Stimulated activated effector memory CD8-positive, alpha-beta T cell treated with anti-CD3 and anti-CD28 coated beads, Interleukin-12 subunit alpha, Interleukin-12 subunit beta, amount 100 ng/mL, for 72 hours (primary cell): ENCODE measurements around the gene SLC17A2.
A peak's percentile ranks its signal among the peaks of the same experiment; 100 is the strongest.

Source experiments
- ATAC-seq: fragments of 150-1000 bp; cut with Tn5 transposase; 2 replicates; pipeline ENCODE4 v1.10.0; 2021
- DNase-seq, 2 donors: peaks; one replicate each; pipeline ENCODE4 v3.0.0; 2021 to 2022; ENCODE audit warnings: low spot score in 2 of 2
- H3K27ac Mint-ChIP-seq: one replicate; pipeline ENCODE4 v1.8.0; 2022; ENCODE audit warnings: mild to moderate bottlenecking, mixed read lengths
- H3K36me3 Mint-ChIP-seq: one replicate; pipeline ENCODE4 v1.8.0; 2022; ENCODE audit warnings: mild to moderate bottlenecking, mixed read lengths
- H3K4me1 Mint-ChIP-seq: one replicate; pipeline ENCODE4 v1.8.0; 2022; ENCODE audit warnings: mixed read lengths
- H3K4me3 Mint-ChIP-seq: one replicate; pipeline ENCODE4 v1.8.0; 2022; ENCODE audit warnings: mild to moderate bottlenecking, mixed read lengths
- H3K9me3 Mint-ChIP-seq: one replicate; pipeline ENCODE4 v1.8.0; 2022; ENCODE audit warnings: mixed read lengths

The SLC17A2 gene

DNA sequence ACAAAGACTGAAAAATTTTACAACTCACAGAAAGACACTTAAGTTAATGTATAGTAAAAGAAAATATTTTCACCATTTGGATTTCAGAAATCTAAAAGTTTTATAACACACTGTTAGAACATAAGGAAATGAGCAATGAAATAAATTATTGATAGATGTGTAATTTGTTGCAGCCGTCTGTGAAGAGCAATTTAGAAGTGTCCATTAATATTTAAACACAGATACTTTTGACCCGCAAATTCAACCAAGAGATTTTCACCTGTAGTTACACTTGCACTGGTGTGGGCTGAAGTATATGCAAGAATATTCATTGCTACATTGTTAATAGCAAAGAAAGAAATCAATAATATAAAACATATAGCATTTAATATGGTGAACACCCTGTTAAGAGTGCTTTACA lies 41.9 kb downstream of the SLC17A2 start:
- ATAC-seq = no peak
- no peaks in the 10 kb centered on the region for H3K36me3 Mint-ChIP-seq
- H3K4me1 Mint-ChIP-seq = no peaks in the 10 kb centered on the region
- H3K9me3 Mint-ChIP-seq = no peaks in the 10 kb centered on the region
- DNase-seq = no peak
- no peak overlapping the region for H3K4me3 Mint-ChIP-seq
- H3K27ac Mint-ChIP-seq = no peak overlapping the region

DNA sequence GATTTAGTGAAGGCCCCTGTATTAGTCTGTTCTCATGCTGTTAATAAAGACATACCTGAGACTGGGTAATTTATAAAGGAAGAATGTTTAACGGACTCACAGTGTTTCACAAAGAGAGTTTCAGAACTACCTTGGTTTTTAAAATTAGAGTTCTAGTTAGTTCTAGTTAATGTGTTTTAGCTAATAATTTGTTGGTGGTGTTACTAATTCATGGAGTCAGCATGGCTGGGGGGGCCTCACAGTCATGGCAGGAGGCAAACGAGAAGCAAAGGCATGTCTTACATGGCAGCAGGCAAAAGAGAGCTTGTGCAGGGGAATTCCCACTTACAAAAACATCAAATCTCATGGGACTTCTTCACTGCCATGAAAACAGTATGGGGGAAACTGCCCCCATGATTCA lies 44.4 kb downstream of the SLC17A2 start:
- Mint-ChIP-seq H3K36me3 (no peaks in the 10 kb centered on the region), H3K4me1 (peaks cover 7% of the 10 kb centered on the region), H3K4me3 (no peak overlapping the region), H3K9me3 (no peaks in the 10 kb centered on the region), H3K27ac (no peak overlapping the region)
- ATAC-seq (no peak), DNase-seq (no peak)

DNA sequence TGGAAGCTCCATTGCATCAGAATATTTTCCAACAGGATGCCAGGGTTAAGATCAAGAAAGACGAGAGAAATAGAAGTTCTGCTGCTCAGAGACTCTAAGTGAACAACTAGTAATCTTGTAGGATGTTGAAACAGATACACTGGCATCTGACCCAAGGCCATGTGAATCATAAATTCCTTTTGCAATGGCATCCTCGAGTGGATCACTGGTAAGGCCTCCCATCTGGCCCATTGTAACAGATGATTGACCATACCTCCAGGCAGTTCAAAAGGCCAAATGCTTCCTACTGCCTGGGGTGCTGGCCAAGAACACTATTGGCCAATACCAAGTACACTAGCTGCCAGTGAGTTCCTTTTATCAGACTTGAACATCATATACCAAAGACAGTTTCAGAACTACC lies 46.5 kb downstream of the SLC17A2 start:
- Mint-ChIP-seq H3K9me3 (no peaks in the 10 kb centered on the region), H3K4me3 (no peak overlapping the region), H3K27ac (no peak overlapping the region), H3K36me3 (no peaks in the 10 kb centered on the region), H3K4me1 (peaks cover 7% of the 10 kb centered on the region)
- DNase-seq (no peak), ATAC-seq (no peak)

DNA sequence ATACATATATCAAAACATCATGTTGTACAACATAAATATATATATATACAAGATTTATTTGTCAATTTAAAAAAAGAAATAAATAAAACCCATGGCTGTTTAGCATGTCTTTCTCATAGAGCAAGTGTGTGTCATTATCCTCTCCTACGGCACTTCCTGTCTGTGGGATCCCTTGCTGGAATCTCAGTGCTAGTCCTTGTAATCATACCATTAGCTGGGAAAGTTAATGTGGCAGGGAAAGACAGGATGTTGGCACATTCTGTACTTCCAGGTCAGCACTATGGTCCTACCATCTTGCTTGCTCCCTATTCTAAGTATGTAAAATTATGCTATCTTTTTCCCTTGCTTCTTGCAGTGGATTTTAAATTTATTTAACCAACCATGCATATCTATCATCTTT lies 47.0 kb downstream of the SLC17A2 start:
- DNase-seq (no peak), ATAC-seq (no peak)
- H3K4me1 Mint-ChIP-seq = peaks cover 7% of the 10 kb centered on the region
- no peak overlapping the region for H3K27ac Mint-ChIP-seq
- H3K4me3 Mint-ChIP-seq = no peak overlapping the region
- H3K36me3 Mint-ChIP-seq = no peaks in the 10 kb centered on the region
- no peaks in the 10 kb centered on the region for H3K9me3 Mint-ChIP-seq

DNA sequence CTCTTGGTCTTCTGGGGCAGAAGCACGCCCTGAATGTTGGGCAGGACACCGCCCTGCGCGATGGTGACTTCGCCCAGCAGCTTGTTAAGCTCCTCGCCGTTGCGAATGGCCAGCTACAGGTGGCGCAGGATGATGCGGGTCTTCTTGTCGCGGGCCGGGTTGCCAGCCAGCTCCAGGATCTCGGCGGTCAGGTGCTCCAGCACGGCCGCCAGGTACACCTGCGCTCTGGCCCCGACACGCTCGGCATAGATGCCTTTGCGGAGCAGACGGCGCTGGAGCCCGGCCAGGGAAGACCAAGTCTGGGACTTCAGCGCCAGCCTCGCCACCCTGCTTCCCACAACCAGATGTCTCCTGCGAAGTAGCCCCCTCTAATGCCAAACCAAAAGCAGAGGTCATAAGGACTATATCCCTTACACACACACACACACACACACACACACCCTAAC lies 48.4 kb downstream of the SLC17A2 start:
- no peaks in the 10 kb centered on the region for H3K36me3 Mint-ChIP-seq
- H3K4me1 Mint-ChIP-seq = peaks cover 7% of the 10 kb centered on the region
- DNase-seq (peak; percentile 35 to 61), ATAC-seq (peak; percentile 90)
- H3K4me3 Mint-ChIP-seq = peak overlapping the region; percentile 75
- peak overlapping the region; percentile 58 for H3K27ac Mint-ChIP-seq
- H3K9me3 Mint-ChIP-seq = no peaks in the 10 kb centered on the region

DNA sequence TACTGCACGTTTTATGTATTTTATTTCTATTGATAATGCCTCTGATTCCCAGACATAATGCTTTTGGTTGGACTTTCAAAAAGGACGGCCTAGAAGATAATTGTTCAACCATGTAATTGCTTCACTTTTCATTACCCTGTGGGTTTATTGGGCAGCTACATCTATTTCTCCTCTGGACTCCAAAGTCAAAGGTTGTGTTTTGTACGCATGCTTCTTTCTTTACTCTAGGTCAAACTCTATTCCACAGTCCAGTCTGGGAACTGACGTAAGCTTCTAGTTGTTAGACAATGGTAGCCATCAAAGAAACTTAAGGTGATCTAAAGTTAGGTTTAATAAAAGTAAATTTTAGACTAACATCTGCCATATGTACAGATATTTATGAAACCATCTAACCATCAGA lies 49.9 kb downstream of the SLC17A2 start:
- H3K4me1 Mint-ChIP-seq = peaks cover 7% of the 10 kb centered on the region
- H3K27ac Mint-ChIP-seq = no peak overlapping the region
- ATAC-seq (no peak), DNase-seq (no peak)
- no peak overlapping the region for H3K4me3 Mint-ChIP-seq
- no peaks in the 10 kb centered on the region for H3K9me3 Mint-ChIP-seq
- no peaks in the 10 kb centered on the region for H3K36me3 Mint-ChIP-seq

DNA sequence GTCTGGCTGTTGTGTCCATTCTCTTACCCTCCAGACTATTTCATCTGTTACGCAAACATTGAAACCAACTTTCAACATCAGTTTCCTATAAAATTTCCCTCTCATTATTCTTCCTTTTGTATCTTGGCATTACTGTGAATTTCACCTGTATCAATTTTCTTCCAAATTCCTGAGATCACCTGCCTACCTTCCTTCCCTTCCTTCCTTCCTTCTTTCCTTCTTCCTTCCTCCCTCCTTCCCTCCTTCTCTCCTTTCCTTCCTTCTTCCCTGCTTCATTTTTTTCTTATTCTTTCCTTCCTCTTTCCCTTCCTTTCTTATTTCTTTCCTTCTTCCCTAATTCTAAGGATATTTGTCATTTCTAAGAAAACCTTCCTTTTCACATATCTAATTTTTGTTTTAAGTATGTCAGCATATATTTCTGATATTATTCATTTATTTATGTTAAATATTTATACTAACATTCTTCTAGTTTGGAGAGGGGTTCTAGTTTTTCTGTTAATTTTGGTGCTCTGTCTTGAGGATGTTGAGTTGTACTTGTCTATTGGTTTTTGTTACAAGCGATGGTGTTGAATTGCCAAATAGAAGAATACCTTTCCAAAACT lies 51.7 kb downstream of the SLC17A2 start:
- H3K36me3 Mint-ChIP-seq = no peaks in the 10 kb centered on the region
- H3K27ac Mint-ChIP-seq = no peak overlapping the region
- H3K9me3 Mint-ChIP-seq = no peaks in the 10 kb centered on the region
- H3K4me1 Mint-ChIP-seq = peaks cover 17% of the 10 kb centered on the region
- DNase-seq (no peak), ATAC-seq (no peak)
- no peak overlapping the region for H3K4me3 Mint-ChIP-seq

DNA sequence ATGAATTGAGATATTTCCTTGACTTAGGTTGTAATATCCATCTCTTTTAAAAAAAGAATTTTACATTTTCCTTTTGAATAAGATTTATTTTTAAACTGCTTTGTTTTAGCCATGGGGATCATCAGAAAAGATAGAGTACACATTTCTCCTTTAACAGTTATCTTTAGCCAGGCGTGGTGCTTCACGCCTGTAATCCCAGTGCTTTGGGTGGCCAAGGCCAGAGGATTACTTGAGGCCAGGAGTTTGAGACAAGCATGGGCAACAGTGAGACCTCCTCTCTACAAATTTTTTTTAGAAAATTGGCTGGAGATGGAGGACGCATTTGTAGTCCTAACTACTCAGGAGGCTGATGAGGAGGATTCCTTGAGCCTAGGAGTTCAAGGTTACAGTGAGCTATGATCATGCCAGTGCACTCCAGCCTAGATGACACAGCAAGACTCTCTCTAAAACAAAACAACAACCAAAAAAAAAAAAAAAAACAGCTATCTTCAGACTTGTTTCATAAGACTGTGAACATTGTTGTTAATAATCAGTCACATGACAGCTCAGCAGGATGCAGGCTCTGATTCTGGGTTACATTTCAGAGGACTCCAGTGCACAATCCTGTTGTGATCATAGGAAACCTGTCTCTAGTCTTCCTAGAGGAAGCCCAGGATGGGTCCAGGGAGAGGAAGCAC lies 54.4 kb downstream of the SLC17A2 start:
- ATAC-seq (no peak), DNase-seq (no peak)
- Mint-ChIP-seq H3K36me3 (no peaks in the 10 kb centered on the region), H3K4me3 (no peak overlapping the region), H3K4me1 (peaks cover 23% of the 10 kb centered on the region), H3K9me3 (no peaks in the 10 kb centered on the region), H3K27ac (no peak overlapping the region)

DNA sequence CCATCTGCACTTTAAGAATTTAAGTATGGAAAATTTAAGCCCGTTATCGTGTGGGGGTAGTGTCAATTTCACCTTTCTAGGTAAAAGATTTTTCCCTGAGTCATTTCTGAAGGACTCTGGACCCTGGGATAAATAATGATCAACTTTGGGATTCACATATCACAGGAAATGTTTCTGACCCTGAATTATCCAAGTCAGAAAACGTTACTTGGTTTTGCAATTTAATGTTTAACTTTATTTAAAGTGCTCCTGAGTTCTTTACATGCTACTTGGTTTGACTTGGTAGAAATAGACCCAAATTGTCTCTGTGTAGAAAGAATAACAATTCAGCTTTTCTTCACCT lies 55.0 kb downstream of the SLC17A2 start:
- no peaks in the 10 kb centered on the region for H3K36me3 Mint-ChIP-seq
- H3K4me1 Mint-ChIP-seq = peaks cover 23% of the 10 kb centered on the region
- no peak overlapping the region for H3K27ac Mint-ChIP-seq
- DNase-seq (no peak), ATAC-seq (no peak)
- H3K4me3 Mint-ChIP-seq = no peak overlapping the region
- H3K9me3 Mint-ChIP-seq = no peaks in the 10 kb centered on the region

DNA sequence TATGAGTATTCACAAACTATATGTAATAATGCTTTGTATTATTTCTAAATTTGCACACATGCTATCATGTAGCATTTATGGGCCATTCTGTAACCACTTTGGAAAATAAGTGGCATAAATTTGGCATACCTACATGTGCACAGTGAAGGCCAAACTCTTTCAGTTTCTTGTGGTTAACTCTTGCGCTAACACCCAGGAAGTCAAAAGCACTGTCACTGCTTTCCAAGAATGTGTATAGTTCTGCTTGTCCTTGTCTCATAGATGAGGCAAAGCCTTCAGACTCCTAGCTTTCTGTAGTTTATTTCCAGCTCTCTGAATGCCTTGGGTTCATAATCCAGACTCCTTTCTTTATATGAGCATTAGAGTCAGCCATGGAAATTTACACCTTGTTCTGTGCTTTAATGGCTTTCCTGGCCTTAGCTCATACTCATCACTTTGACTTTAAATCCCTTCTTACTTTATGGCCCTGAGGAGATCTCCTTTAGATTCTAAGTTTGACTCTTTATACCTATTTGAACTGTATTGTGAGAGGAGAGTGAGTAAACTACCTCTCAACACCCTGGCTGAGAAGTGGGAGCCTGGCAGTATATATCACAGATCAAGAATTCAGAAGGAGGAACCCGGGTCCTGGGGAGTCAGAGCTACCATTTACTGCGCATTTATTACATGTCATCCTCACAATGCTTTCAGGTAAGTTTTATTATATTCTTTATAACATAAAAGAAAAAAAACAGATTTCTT lies 55.5 kb downstream of the SLC17A2 start:
- ATAC-seq (peak; percentile 75), DNase-seq (no peak)
- Mint-ChIP-seq H3K4me1 (peaks cover 23% of the 10 kb centered on the region), H3K27ac (no peak overlapping the region), H3K36me3 (no peaks in the 10 kb centered on the region), H3K4me3 (no peak overlapping the region), H3K9me3 (no peaks in the 10 kb centered on the region)

DNA sequence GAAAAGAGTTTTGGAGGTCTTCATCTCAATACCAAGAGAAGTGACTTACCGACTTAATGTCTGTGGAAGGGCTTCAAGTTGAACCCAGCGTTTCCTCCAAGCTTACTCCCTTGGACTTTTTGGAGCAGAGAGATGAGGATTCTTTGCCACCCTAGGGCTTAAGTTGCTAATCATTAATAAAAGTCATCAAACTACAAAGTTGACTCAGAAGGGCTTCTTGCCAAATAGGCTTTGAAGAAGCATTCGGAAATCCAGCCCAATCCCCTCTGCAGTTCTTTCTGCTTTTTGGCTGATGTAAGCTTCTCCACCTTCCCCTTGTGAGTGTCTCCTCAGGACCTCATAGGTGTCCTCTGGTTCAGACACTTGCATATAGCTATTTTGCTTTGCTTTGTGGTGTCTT lies 56.4 kb downstream of the SLC17A2 start, which contains the start of gene SLC17A3:
SLC17A3 (minus strand) TSS at position 126 of the 400 bp plus-strand sequence. CDS start 5,856 bp downstream, outside the sequence.
- Mint-ChIP-seq H3K4me3 (no peak within 1 kb of the TSS), H3K36me3 (no peaks in the 10 kb centered on the region), H3K27ac (no peak within 1 kb of the TSS), H3K9me3 (no peaks in the 10 kb centered on the region), H3K4me1 (peaks cover 23% of the 10 kb centered on the region)
- ATAC-seq = no peak
- DNase-seq = no peak

DNA sequence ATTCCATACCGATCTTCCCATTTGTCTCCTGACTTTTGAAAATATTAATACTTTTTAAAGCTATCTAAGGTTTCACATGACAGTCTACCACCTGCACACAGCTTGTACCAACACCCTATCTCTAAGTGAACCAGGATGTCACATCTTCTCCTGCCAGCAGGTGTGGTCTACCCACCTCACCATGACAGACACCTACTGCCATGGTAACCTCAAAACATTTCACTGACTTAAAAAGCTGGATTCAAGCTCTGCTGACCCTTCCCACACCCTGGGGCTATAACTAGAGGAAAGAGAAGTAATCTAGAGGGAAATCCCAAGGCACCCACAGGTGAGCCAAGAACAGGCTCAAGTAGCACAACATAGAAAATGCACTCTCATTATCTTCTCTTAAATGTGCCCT lies 57.7 kb downstream of the SLC17A2 start:
- H3K27ac Mint-ChIP-seq = peak overlapping the region; percentile 5
- no peaks in the 10 kb centered on the region for H3K9me3 Mint-ChIP-seq
- no peak for DNase-seq

DNA sequence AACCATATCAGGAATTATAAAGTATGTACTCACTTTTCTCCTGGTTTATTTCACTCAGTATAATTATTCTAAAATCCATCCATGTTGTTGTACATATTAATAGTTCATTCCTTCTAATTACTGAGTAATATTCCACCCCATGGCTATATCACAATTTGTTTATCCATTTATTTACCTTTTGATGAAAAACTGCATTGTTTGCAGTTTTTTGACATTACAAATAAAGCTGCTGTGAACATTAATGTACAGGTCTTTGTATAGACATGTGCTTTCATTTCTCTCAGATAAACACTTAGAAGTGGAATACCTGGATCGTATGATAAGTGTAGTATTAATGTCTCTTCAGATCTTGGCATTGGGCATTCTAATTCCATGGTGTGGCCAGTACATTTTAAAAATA lies 60.7 kb downstream of the SLC17A2 start:
- peaks cover 35% of the 10 kb centered on the region for H3K4me1 Mint-ChIP-seq

More for the DNA sequence above, 57.7 kb downstream of the SLC17A2 start:
- ATAC-seq = peak; percentile 54
- H3K4me3 Mint-ChIP-seq = no peak overlapping the region
- H3K36me3 Mint-ChIP-seq = no peaks in the 10 kb centered on the region
- H3K4me1 Mint-ChIP-seq = peaks cover 23% of the 10 kb centered on the region

DNA sequence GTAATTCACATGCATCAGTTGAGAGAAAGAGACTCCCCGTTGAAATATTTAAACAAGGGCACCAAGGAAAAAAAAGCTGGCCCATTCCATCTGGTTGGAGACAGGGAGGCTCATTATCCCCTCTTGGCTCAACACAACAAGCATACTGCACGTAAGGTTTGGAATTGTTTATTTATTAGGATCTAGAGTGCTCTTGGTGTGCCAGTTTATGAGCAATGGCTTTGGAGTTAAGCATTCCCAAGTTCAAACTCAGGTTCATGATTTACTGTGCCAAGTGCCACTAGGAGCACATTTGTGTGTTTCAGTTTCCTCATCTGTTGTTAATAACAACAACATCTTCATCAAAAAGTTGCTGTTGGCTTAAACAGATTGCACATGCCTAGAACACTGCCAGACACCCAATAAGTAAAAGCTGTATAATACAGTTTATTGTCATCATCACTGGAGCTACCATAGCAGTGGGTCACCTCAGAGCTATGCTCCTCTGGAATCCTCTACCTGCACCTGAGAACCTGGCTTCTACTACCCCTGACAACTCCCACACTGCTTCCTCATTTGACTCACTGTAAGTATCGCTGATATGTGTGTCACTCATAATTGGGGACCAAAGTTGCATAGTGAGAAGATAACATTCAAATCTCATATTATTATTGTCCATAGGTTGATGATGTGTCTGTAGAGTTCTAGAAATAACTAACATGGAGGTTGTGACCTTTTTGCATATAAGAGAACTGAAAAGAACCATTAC lies 61.9 kb downstream of the SLC17A2 start:
- DNase-seq = no peak
- H3K4me1 Mint-ChIP-seq = peaks cover 41% of the 10 kb centered on the region
- no peak overlapping the region for H3K27ac Mint-ChIP-seq
- peak; percentile 56 for ATAC-seq
- peaks cover 12% of the 10 kb centered on the region for H3K9me3 Mint-ChIP-seq
- H3K4me3 Mint-ChIP-seq = no peak overlapping the region
- H3K36me3 Mint-ChIP-seq = no peaks in the 10 kb centered on the region

More for the DNA sequence above, 60.7 kb downstream of the SLC17A2 start:
- Mint-ChIP-seq H3K27ac (no peak overlapping the region), H3K4me3 (no peak overlapping the region), H3K36me3 (no peaks in the 10 kb centered on the region), H3K9me3 (no peaks in the 10 kb centered on the region)
- ATAC-seq = no peak
- no peak for DNase-seq

DNA sequence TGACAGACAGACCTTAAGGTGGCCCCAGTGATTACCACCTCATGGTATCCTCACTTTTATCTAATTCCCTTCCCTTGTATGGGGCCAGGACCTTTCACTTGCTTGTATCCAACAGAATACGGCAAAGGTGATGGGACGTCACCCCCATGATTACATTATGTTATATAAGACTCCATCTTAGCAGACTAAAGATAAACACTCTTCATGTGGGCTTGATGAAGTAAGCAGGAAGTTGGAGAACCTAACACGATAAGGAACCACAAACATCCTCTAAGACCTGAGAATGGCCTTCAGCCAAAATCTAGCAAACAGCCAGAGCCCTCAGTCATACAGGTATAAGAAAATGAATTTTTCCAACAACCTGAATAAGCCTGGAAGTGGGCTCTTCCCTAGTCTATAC lies 64.5 kb downstream of the SLC17A2 start:
- Mint-ChIP-seq H3K27ac (no peak overlapping the region), H3K4me3 (no peak overlapping the region), H3K36me3 (no peaks in the 10 kb centered on the region), H3K9me3 (peaks cover 12% of the 10 kb centered on the region), H3K4me1 (peaks cover 29% of the 10 kb centered on the region)
- ATAC-seq = peak; percentile 87
- no peak for DNase-seq
